Measurements from ENCODE around the gene CCBE1. TPM values are rescaled to one million over a fixed set of nuclear protein-coding genes. Genes with fewer than 3 reads are reported as not detected.
"Not testable (repeated sequence)": the region's sequence is repeated elsewhere in the genome, so short reads cannot be mapped to it uniquely, and the experiment has no call there.

The CCBE1 gene
- total RNA-seq, 1 donor from 2014 or later, result 1.2 TPM

DNA sequence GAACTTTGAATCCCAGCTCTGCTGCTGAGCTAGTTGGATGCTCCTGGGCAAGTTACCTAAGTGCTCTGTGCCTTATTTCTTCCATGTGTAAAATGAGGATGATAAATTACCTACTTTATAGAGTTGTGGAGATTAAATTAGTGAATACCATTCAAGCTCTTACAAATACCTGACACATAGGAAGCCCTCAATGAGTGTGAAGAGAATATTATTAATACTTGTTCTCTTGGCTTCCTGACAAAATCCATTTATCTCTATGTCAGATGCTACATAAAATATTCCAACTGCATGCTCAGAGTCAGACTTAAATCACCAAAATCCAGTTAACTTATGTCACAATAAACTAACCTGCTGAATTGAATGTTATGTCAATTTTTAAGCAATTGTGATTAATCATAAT, 42.9 kb upstream of the CCBE1 start:
- Mint-ChIP-seq H3K4me3 (ENCODE audit: unreplicated experiment) (no peak overlapping the region), H3K4me1 (ENCODE audit: unreplicated experiment) (no peaks in the 10 kb centered on the region), H3K27ac (ENCODE audit: unreplicated experiment) (no peak overlapping the region), H3K27me3 (ENCODE audit: unreplicated experiment) (no peaks in the 10 kb centered on the region), H3K36me3 (ENCODE audit: low read depth, unreplicated experiment) (no peaks in the 10 kb centered on the region), H3K9me3 (ENCODE audit: unreplicated experiment) (no peaks in the 10 kb centered on the region)
- TF ChIP-seq, protein P1, sequence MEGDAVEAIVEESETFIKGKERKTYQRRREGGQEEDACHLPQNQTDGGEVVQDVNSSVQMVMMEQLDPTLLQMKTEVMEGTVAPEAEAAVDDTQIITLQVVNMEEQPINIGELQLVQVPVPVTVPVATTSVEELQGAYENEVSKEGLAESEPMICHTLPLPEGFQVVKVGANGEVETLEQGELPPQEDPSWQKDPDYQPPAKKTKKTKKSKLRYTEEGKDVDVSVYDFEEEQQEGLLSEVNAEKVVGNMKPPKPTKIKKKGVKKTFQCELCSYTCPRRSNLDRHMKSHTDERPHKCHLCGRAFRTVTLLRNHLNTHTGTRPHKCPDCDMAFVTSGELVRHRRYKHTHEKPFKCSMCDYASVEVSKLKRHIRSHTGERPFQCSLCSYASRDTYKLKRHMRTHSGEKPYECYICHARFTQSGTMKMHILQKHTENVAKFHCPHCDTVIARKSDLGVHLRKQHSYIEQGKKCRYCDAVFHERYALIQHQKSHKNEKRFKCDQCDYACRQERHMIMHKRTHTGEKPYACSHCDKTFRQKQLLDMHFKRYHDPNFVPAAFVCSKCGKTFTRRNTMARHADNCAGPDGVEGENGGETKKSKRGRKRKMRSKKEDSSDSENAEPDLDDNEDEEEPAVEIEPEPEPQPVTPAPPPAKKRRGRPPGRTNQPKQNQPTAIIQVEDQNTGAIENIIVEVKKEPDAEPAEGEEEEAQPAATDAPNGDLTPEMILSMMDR (IDR thresholded peaks at IDR 0.05; ENCODE audit: unreplicated experiment), result no peak
- no peak for DNase-seq (ENCODE audit: low spot score)

DNA sequence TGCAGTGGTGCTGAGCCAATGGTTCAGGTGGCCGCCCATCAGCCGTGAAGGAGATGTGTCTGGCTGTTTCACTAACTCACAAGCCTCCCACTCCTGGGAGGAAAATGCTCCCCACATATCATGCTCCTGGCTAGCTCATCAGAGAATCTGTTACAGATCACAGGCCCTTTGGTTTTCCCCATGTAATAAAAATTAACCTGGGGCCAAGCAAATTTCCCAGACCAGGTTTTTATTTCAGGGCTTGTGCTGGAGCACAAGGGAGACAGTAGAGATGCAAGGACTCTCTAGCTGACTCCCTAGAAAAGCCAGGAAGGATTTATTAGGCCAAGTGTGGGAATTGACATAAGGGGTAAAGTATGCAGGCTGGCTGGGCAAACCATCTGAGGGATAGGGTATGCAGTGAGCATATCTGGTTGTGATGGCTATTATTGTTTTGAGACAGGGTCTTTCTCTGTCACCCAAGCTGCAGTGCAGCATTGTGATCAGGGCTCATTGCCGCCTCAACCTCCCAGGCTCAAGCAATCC, 40.6 kb upstream of the CCBE1 start:
- H3K4me3 Mint-ChIP-seq (ENCODE audit: unreplicated experiment), result no peak overlapping the region
- TF ChIP-seq, protein P1 (IDR thresholded peaks at IDR 0.05; ENCODE audit: unreplicated experiment), result no peak
- H3K27me3 Mint-ChIP-seq (ENCODE audit: unreplicated experiment), result no peaks in the 10 kb centered on the region

DNA sequence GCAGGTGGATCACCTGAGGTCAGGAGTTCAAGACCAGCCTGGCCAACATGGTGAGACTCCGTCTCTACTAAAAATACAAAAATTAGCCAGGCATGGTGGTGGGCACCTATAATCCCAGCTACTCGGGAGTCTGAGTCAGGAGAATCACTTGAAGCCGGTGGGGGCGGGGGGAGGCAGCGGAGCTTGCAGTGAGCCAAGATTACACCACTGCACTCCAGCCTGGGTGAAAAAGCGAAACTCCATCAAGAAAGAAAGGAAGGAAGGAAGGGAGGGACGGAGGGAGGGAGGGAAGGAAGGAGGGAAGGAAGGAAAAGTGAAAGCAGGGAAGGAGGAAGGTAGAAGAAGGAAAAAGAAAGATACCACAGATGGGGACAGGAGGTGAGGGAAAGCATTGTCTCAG, 40.1 kb upstream of the CCBE1 start:
- H3K27ac Mint-ChIP-seq (ENCODE audit: unreplicated experiment); H3K4me3 Mint-ChIP-seq (ENCODE audit: unreplicated experiment); DNase-seq (ENCODE audit: low spot score); H3K36me3 Mint-ChIP-seq (ENCODE audit: low read depth, unreplicated experiment); H3K9me3 Mint-ChIP-seq (ENCODE audit: unreplicated experiment); H3K27me3 Mint-ChIP-seq (ENCODE audit: unreplicated experiment); H3K4me1 Mint-ChIP-seq (ENCODE audit: unreplicated experiment): not testable (repeated sequence)

More for the DNA sequence above, 40.6 kb upstream of the CCBE1 start:
- Mint-ChIP-seq H3K27ac (ENCODE audit: unreplicated experiment) (no peak overlapping the region), H3K36me3 (ENCODE audit: low read depth, unreplicated experiment) (no peaks in the 10 kb centered on the region), H3K4me1 (ENCODE audit: unreplicated experiment) (peaks cover 4% of the 10 kb centered on the region), H3K9me3 (ENCODE audit: unreplicated experiment) (no peaks in the 10 kb centered on the region)
- no peak for DNase-seq (ENCODE audit: low spot score)

DNA sequence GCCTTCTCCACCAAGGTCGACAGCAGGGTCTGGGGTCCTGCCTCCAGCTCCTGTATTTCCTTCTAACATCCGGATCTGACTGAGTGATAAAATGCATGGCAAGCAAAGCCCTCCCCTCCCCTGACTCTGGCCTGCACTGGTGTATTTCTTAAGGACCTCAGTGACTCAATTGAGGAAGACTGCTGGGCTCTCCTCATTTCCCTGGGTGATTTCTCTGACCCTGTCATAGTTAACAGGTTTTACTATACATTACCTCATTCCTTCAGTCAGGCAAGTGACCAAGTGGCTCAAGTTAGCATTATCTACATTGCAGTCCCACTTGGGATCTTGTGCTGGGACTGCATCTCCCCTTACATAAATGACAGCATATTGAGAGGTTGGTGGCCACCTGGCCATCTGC, 38.8 kb upstream of the CCBE1 start:
- Mint-ChIP-seq H3K4me1 (ENCODE audit: unreplicated experiment) (peaks cover 4% of the 10 kb centered on the region), H3K27me3 (ENCODE audit: unreplicated experiment) (no peaks in the 10 kb centered on the region), H3K27ac (ENCODE audit: unreplicated experiment) (no peak overlapping the region), H3K9me3 (ENCODE audit: unreplicated experiment) (no peaks in the 10 kb centered on the region), H3K36me3 (ENCODE audit: low read depth, unreplicated experiment) (no peaks in the 10 kb centered on the region), H3K4me3 (ENCODE audit: unreplicated experiment) (no peak overlapping the region)
- TF ChIP-seq, protein P1 (IDR thresholded peaks at IDR 0.05; ENCODE audit: unreplicated experiment), result no peak
- DNase-seq (ENCODE audit: low spot score), result no peak

DNA sequence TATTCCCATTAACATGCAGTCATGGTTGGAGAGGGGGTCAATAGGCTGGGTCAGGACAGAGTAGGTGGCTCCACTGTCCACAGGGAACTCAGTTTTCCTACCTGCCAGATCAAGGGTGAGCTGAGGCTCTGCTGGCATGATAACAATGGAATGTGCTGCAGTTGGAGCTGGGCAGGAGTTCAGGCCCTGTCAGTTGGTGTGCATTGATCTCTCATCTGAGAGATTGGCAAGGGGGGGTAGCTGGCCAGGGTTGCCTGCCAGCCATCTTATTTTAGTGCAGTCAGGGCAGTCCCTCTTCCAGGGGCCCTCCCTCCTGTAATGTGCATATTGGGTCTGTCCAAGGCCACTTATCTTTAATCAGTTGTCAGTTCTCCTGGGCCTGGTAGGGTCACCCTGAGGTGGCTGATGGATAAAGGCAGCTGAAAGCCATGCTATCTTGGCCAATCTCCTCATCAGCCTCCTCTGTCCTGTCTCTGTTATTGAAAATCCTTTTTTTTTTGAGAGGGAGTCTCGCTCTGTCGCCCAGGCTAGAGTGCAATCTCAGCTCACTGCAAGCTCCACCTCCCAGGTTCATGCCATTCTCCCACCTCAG, 38.1 kb upstream of the CCBE1 start:
- no peak for DNase-seq (ENCODE audit: low spot score)
- H3K4me3 Mint-ChIP-seq (ENCODE audit: unreplicated experiment), result no peak overlapping the region
- H3K27ac Mint-ChIP-seq (ENCODE audit: unreplicated experiment), result no peak overlapping the region
- peaks cover 4% of the 10 kb centered on the region for H3K4me1 Mint-ChIP-seq (ENCODE audit: unreplicated experiment)
- no peaks in the 10 kb centered on the region for H3K9me3 Mint-ChIP-seq (ENCODE audit: unreplicated experiment)
- no peaks in the 10 kb centered on the region for H3K36me3 Mint-ChIP-seq (ENCODE audit: low read depth, unreplicated experiment)
- TF ChIP-seq, protein P1 (IDR thresholded peaks at IDR 0.05; ENCODE audit: unreplicated experiment), result no peak
- no peaks in the 10 kb centered on the region for H3K27me3 Mint-ChIP-seq (ENCODE audit: unreplicated experiment)
